SU-DHL-6 (cell line): ENCODE data around the gene UBAP1.
"Not testable (repeated sequence)": the region's sequence is repeated elsewhere in the genome, so short reads cannot be mapped to it uniquely, and the experiment has no call there.

Experiments used
- H2AFZ ChIP-seq: fragments of 200-600 bp; sonication (generic); 2 replicates; pipeline ENCODE4 v1.6.1; 2014; ENCODE audit warnings: low read depth, mild to moderate bottlenecking, moderate library complexity, mixed read lengths, antibody characterized with exemption, low read length; ENCODE audit not compliant: severe bottlenecking
- H3F3A ChIP-seq: fragments of 200-600 bp; shearing (Covaris generic); 2 replicates; pipeline ENCODE4 v1.6.0; 2016; ENCODE audit warnings: antibody characterized with exemption, mild to moderate bottlenecking; ENCODE audit not compliant: insufficient read depth
- H3K27ac ChIP-seq: fragments of 200-600 bp; sonication (generic); 2 replicates; pipeline ENCODE4 v1.5.1; 2016; ENCODE audit warnings: low read depth, mild to moderate bottlenecking, low read length, moderate library complexity, mixed read lengths
- H3K27me3 ChIP-seq: fragments of 200-600 bp; sonication (generic), shearing (Covaris generic); 2 replicates; pipeline ENCODE4 v1.6.0; 2014; ENCODE audit warnings: mild to moderate bottlenecking, low read length
- H3K36me3 ChIP-seq: fragments of 200-600 bp; sonication (generic); 2 replicates; pipeline ENCODE4 v1.6.1; 2014; ENCODE audit warnings: mild to moderate bottlenecking, low read length, mixed read lengths
- H3K4me2 ChIP-seq: fragments of 300-600, 200-600 bp; shearing (Covaris generic), sonication (generic); 2 replicates; pipeline ENCODE4 v1.6.0; 2014; ENCODE audit warnings: low read length, low read depth, mild to moderate bottlenecking; ENCODE audit not compliant: poor library complexity, severe bottlenecking
- H3K4me3 ChIP-seq: fragments of 200-600 bp; sonication (generic); 2 replicates; pipeline ENCODE4 v1.5.1; 2014; ENCODE audit warnings: antibody characterized with exemption, low read length, mild to moderate bottlenecking, mixed read lengths; ENCODE audit not compliant: insufficient read depth, poor library complexity, severe bottlenecking
- H3K79me2 ChIP-seq: fragments of 200-600 bp; sonication (generic); 2 replicates; pipeline ENCODE4 v1.6.1; 2014; ENCODE audit warnings: mild to moderate bottlenecking, low read length, moderate library complexity; ENCODE audit not compliant: insufficient read depth
- H3K9ac ChIP-seq: fragments of 200-600 bp; sonication (generic); 2 replicates; pipeline ENCODE4 v1.7.0; 2014; ENCODE audit warnings: mild to moderate bottlenecking, low read length
- H3K9me2 ChIP-seq: fragments of 200-600 bp; sonication (generic); replicated peaks from 2 replicates; pipeline ENCODE4 v1.6.1; 2014; ENCODE audit warnings: low read length; ENCODE audit not compliant: insufficient read depth
- H3K9me3 ChIP-seq: fragments of 200-600 bp; sonication (generic); 2 replicates; pipeline ENCODE4 v1.6.1; 2014; ENCODE audit warnings: low read length, mixed read lengths; ENCODE audit not compliant: insufficient read depth
- H4K20me1 ChIP-seq: fragments of 200-600 bp; sonication (generic); 2 replicates; pipeline ENCODE4 v1.6.1; 2014; ENCODE audit warnings: low read depth, mild to moderate bottlenecking, antibody characterized with exemption, low read length, moderate library complexity, mixed read lengths
- EZH2phosphoT487 ChIP-seq: fragments of 200-600 bp; sonication (generic), shearing (Covaris generic); conservative IDR thresholded peaks from 2 replicates; pipeline ENCODE4 v1.6.1; 2018; ENCODE audit warnings: mild to moderate bottlenecking, antibody characterized with exemption, low read length, moderate library complexity, mixed read lengths
- TF ChIP-seq, protein P1 (sequence below): fragments of 200-600 bp; sonication (generic); IDR thresholded peaks from one replicate; pipeline ENCODE4 v1.5.1; 2017; ENCODE audit warnings: antibody characterized with exemption, mild to moderate bottlenecking, low read length, moderate library complexity; ENCODE audit not compliant: insufficient read depth, poor library complexity, severe bottlenecking

Gene UBAP1

DNA sequence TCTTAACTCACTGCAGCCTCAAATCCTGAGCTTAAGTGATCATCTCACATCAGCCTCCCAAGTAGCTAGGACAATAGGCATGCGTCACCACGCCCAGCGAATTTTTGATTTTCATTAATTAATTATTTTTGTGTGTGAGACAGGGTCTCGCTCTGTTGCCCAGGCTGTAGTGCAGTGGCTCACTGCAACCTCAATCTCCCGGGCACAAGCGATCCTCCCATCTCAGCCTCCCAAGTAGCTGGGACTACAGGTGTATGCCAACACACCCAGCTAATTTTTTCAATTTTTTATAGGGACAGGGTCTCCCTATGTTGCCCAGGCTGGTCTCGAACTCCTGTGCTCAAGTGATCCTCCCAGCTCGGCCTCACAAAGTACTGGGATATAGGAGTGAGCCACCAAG lies 41.4 kb downstream of the UBAP1 start:
- H3F3A ChIP-seq: peaks cover 16% of the 10 kb centered on the region
- H2AFZ ChIP-seq: no peak overlapping the region
- no peaks in the 10 kb centered on the region for H3K27me3 ChIP-seq
- H3K4me2 ChIP-seq: no peak overlapping the region
- peaks cover 2% of the 10 kb centered on the region; the same call in 1 of the 2 replicates for H3K36me3 ChIP-seq
- H4K20me1 ChIP-seq: peaks cover 6% of the 10 kb centered on the region; the same call in 1 of the 2 replicates
- H3K9me3 ChIP-seq: no peaks in the 10 kb centered on the region
- H3K9ac ChIP-seq: no peak overlapping the region
- no peak overlapping the region for H3K4me3 ChIP-seq
- H3K79me2 ChIP-seq: peaks cover 49% of the 10 kb centered on the region
- H3K9me2 ChIP-seq: no peaks in the 10 kb centered on the region
- no peak overlapping the region for H3K27ac ChIP-seq
- TF ChIP-seq EZH2phosphoT487: no peak
- TF ChIP-seq, protein P1, sequence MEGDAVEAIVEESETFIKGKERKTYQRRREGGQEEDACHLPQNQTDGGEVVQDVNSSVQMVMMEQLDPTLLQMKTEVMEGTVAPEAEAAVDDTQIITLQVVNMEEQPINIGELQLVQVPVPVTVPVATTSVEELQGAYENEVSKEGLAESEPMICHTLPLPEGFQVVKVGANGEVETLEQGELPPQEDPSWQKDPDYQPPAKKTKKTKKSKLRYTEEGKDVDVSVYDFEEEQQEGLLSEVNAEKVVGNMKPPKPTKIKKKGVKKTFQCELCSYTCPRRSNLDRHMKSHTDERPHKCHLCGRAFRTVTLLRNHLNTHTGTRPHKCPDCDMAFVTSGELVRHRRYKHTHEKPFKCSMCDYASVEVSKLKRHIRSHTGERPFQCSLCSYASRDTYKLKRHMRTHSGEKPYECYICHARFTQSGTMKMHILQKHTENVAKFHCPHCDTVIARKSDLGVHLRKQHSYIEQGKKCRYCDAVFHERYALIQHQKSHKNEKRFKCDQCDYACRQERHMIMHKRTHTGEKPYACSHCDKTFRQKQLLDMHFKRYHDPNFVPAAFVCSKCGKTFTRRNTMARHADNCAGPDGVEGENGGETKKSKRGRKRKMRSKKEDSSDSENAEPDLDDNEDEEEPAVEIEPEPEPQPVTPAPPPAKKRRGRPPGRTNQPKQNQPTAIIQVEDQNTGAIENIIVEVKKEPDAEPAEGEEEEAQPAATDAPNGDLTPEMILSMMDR: no peak

DNA sequence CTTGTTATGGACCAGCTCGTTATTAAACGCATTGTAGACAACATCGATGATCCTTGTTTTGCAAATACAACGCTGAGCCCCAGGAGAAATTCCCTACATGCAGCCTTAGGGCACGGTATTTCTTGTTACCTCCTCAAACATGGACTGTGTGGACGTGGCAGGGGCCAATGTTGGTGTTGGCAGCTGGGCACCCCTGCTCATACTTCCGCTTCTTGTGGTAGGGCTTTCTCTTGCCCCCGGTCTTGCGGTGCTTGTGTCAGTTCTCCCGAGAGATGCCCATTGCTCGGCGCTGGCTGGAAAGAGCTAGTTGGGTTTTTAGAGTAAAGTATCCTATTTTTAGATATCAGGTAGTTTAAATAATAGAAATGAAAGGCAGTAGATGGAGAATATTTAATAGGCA lies 45.5 kb downstream of the UBAP1 start:
- Histone ChIP-seq H3K36me3 (peaks cover 2% of the 10 kb centered on the region; the same call in 1 of the 2 replicates), H3K9me2 (no peaks in the 10 kb centered on the region), H2AFZ (no peak overlapping the region), H3K4me3 (no peak overlapping the region), H3K9me3 (no peaks in the 10 kb centered on the region), H3K27me3 (no peaks in the 10 kb centered on the region), H3K4me2 (no peak overlapping the region), H3K27ac (no peak overlapping the region), H3F3A (peaks cover 10% of the 10 kb centered on the region), H3K9ac (no peak overlapping the region), H4K20me1 (0 out of 2 replicates have a peak, but pooled peaks cover 6% of the 10 kb centered on the region), H3K79me2 (peaks cover 35% of the 10 kb centered on the region)
- no peak for TF ChIP-seq EZH2phosphoT487
- TF ChIP-seq, protein P1: no peak

DNA sequence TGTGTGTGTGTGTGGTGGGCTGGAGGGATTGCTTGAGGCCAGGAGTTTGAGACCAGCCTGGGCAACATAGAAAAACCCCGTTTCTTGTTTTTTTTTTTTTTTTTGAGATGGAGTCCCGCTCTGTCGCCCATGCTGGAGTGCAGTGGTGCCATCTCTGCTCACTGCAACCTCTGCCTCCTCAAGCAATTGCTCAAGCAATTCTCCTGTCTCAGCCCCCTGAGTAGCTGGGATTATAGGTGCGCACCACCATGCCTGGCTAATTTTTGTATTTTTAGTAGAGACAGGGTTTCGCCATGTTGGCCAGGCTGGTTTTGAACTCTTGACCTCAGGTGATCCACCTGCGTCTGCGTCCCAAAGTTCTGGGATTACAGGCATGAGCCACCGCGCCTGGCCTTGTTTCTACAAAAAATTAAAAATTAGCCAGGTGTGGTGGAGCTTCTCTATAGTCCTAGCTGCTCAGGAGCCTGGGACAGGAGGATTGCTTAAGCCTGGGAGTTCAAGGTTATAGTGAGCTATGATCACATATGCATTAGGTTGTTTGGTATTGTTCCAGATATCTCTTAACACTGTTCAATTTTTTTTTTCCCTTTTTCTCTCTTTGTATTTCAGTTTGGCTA lies 47.4 kb downstream of the UBAP1 start:
- H2AFZ ChIP-seq, H3K9me2 ChIP-seq, H3K36me3 ChIP-seq, H3K27ac ChIP-seq, H3K4me2 ChIP-seq, H4K20me1 ChIP-seq, H3K27me3 ChIP-seq, H3K4me3 ChIP-seq, H3K9me3 ChIP-seq, H3K9ac ChIP-seq: not testable (repeated sequence)
- H3F3A ChIP-seq: peaks cover 11% of the 10 kb centered on the region
- H3K79me2 ChIP-seq: peaks cover 34% of the 10 kb centered on the region

DNA sequence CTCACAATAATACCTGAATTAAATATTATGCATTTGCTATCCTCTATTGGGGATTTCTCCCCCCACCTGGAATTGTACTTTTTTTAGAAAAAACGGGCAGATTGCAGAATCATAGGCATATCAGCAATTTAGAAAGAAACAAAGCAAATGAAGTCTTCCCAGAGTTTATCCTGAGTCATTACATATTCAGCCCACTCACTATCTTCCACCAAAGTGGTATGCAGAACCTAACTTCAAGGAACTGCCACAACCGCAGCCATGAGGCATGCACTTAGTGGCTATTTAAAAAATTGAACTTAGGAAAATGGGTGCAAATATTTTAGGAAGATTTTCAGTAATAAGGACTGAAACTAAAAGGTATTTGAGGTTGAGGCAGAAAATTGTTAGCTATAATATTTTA lies 48.6 kb downstream of the UBAP1 start:
- no peaks in the 10 kb centered on the region for H3K36me3 ChIP-seq
- H4K20me1 ChIP-seq: peaks cover 3% of the 10 kb centered on the region; the same call in 1 of the 2 replicates
- H3K9me3 ChIP-seq: no peaks in the 10 kb centered on the region
- no peak overlapping the region for H3K9ac ChIP-seq
- H3K4me2 ChIP-seq: no peak overlapping the region
- H3K79me2 ChIP-seq: peaks cover 39% of the 10 kb centered on the region
- H3F3A ChIP-seq: peaks cover 11% of the 10 kb centered on the region
- no peaks in the 10 kb centered on the region for H3K27me3 ChIP-seq
- H3K27ac ChIP-seq: no peak overlapping the region
- H3K4me3 ChIP-seq: no peak overlapping the region
- no peak overlapping the region for H2AFZ ChIP-seq
- H3K9me2 ChIP-seq: no peaks in the 10 kb centered on the region
- TF ChIP-seq EZH2phosphoT487: no peak
- TF ChIP-seq, protein P1: no peak
